Neural cell (in vitro differentiated cells): ENCODE results near the gene ZNF804B. TPM values are rescaled to one million over a fixed set of nuclear protein-coding genes. Genes with fewer than 3 reads are reported as not detected.

Source experiments
- H2AFZ ChIP-seq: fragments of 200-600, 300-800 bp; sonication (generic), shearing (Covaris generic); 2 replicates; pipeline ENCODE4 v1.6.0; 2014; ENCODE audit warnings: low read depth, mild to moderate bottlenecking, antibody characterized with exemption, low read length, moderate library complexity
- H3F3A ChIP-seq: fragments of 200-600 bp; shearing (Covaris generic); 2 replicates; pipeline ENCODE4 v1.6.1; 2016; ENCODE audit warnings: mild to moderate bottlenecking, moderate library complexity, mixed read lengths, antibody characterized with exemption, low read length; ENCODE audit not compliant: insufficient read depth, poor library complexity, severe bottlenecking
- H3K27ac ChIP-seq: fragments of 200-600, 300-800 bp; sonication (generic), shearing (Covaris generic); 2 replicates; pipeline ENCODE4 v1.5.1; 2014; ENCODE audit warnings: mild to moderate bottlenecking, low read length, moderate library complexity
- H3K27me3 ChIP-seq: fragments of 300-800, 200-600 bp; sonication (generic), shearing (Covaris generic); 2 replicates; pipeline ENCODE4 v1.6.0; 2014; ENCODE audit warnings: mild to moderate bottlenecking, low read depth, low read length, moderate library complexity; ENCODE audit not compliant: insufficient read depth
- H3K36me3 ChIP-seq: fragments of 300-800, 200-600 bp; sonication (generic), shearing (Covaris generic); 2 replicates; pipeline ENCODE4 v1.5.1; 2014; ENCODE audit warnings: mild to moderate bottlenecking, antibody characterized with exemption, low read length, moderate library complexity; ENCODE audit not compliant: insufficient read depth
- H3K4me2 ChIP-seq: fragments of 300-800, 200-600 bp; sonication (generic), shearing (Covaris generic); 2 replicates; pipeline ENCODE4 v1.6.0; 2014; ENCODE audit warnings: mild to moderate bottlenecking, low read length
- H3K4me3 ChIP-seq: fragments of 300-800, 200-600 bp; sonication (generic), shearing (Covaris generic); 2 replicates; pipeline ENCODE4 v1.5.1; 2014; ENCODE audit warnings: mild to moderate bottlenecking, low read length, moderate library complexity
- H3K79me2 ChIP-seq: fragments of 200-600 bp; shearing (Covaris generic); replicated peaks from 2 replicates; pipeline ENCODE4 v1.6.0; 2014; ENCODE audit warnings: mild to moderate bottlenecking, low read length, moderate library complexity; ENCODE audit not compliant: insufficient read depth
- H3K9ac ChIP-seq: fragments of 300-800, 200-600 bp; sonication (generic), shearing (Covaris generic); 2 replicates; pipeline ENCODE4 v1.6.1; 2016; ENCODE audit warnings: mild to moderate bottlenecking, low read length, mixed read lengths
- H3K9me2 ChIP-seq: fragments of 200-600 bp; shearing (Covaris generic); 2 replicates; pipeline ENCODE4 v1.6.1; 2016; ENCODE audit warnings: mild to moderate bottlenecking, low read length, mixed read lengths; ENCODE audit not compliant: insufficient read depth
- H3K9me3 ChIP-seq: fragments of 200-600, 300-800 bp; sonication (generic), shearing (Covaris generic); 2 replicates; pipeline ENCODE4 v1.6.1; 2016; ENCODE audit warnings: mild to moderate bottlenecking, mixed run types, low read length, moderate library complexity, mixed read lengths
- H4K20me1 ChIP-seq: fragments of 200-600 bp; shearing (Covaris generic); 2 replicates; pipeline ENCODE4 v1.6.1; 2016; ENCODE audit warnings: mild to moderate bottlenecking, mixed run types; ENCODE audit not compliant: insufficient read depth
- EP300 ChIP-seq: fragments of 450-650 bp; conservative IDR thresholded peaks from 2 replicates; pipeline ENCODE4 v1.6.1; 2014; ENCODE audit warnings: antibody characterized with exemption, mild to moderate bottlenecking, moderate library complexity; ENCODE audit not compliant: poor library complexity, severe bottlenecking
- EZH2 ChIP-seq: fragments of 200-600, 300-800 bp; shearing (Covaris generic), sonication (generic); IDR thresholded peaks from 2 replicates; pipeline ENCODE4 v1.6.1; 2014; ENCODE audit warnings: antibody characterized with exemption, low read length, borderline replicate concordance, mild to moderate bottlenecking; ENCODE audit not compliant: insufficient read depth, poor library complexity, severe bottlenecking
- MXI1 ChIP-seq: fragments of 450-650 bp; conservative IDR thresholded peaks from 2 replicates; pipeline ENCODE4 v1.6.1; 2014; ENCODE audit warnings: antibody characterized with exemption, mild to moderate bottlenecking; ENCODE audit not compliant: poor library complexity, severe bottlenecking
- POLR2AphosphoS5 ChIP-seq: IDR thresholded peaks from 2 replicates; pipeline ENCODE4 v1.6.1; 2012
- RAD21 ChIP-seq: fragments of 450-650 bp; conservative IDR thresholded peaks from 2 replicates; pipeline ENCODE4 v1.6.1; 2014; ENCODE audit warnings: antibody characterized with exemption, mild to moderate bottlenecking, moderate library complexity
- REST ChIP-seq: IDR thresholded peaks from 2 replicates; pipeline ENCODE4 v1.6.1; 2012; ENCODE audit warnings: borderline replicate concordance
- SMC3 ChIP-seq: fragments of 450-650 bp; conservative IDR thresholded peaks from 2 replicates; pipeline ENCODE4 v1.6.1; 2014; ENCODE audit warnings: antibody characterized with exemption, mild to moderate bottlenecking, moderate library complexity; ENCODE audit not compliant: poor library complexity
- TAF1 ChIP-seq: IDR thresholded peaks from 2 replicates; pipeline ENCODE4 v1.6.1; 2012; ENCODE audit warnings: low read depth
- polyA plus RNA-seq: library from polyadenylated mRNA; depleted of rRNA; stranded (reverse); fragments of >200 nt; gene quantifications from 2 replicates; pipeline ENCODE4 v1.2.3, GENCODE V29; 2014
- TF ChIP-seq, protein P1 (sequence below): fragments of 450-650 bp; IDR thresholded peaks from 2 replicates; pipeline ENCODE4 v1.5.1; 2014; ENCODE audit warnings: antibody characterized with exemption, mild to moderate bottlenecking, moderate library complexity; ENCODE audit not compliant: poor library complexity, severe bottlenecking

Gene ZNF804B
- polyA plus RNA-seq, 1 donor from 2014 or later = 0.37 TPM

GRCh38 chr7:89334797-89335196 is 575.3 kb downstream of the ZNF804B start:
- H3K27me3 ChIP-seq = no peaks in the 10 kb centered on the region
- no peaks in the 10 kb centered on the region for H3K36me3 ChIP-seq
- H2AFZ ChIP-seq = no peak overlapping the region
- no peak overlapping the region for H3K4me2 ChIP-seq
- no peaks in the 10 kb centered on the region for H4K20me1 ChIP-seq
- no peak for TF ChIP-seq EZH2
- no peak for TF ChIP-seq MXI1
- TF ChIP-seq, protein P1, sequence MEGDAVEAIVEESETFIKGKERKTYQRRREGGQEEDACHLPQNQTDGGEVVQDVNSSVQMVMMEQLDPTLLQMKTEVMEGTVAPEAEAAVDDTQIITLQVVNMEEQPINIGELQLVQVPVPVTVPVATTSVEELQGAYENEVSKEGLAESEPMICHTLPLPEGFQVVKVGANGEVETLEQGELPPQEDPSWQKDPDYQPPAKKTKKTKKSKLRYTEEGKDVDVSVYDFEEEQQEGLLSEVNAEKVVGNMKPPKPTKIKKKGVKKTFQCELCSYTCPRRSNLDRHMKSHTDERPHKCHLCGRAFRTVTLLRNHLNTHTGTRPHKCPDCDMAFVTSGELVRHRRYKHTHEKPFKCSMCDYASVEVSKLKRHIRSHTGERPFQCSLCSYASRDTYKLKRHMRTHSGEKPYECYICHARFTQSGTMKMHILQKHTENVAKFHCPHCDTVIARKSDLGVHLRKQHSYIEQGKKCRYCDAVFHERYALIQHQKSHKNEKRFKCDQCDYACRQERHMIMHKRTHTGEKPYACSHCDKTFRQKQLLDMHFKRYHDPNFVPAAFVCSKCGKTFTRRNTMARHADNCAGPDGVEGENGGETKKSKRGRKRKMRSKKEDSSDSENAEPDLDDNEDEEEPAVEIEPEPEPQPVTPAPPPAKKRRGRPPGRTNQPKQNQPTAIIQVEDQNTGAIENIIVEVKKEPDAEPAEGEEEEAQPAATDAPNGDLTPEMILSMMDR = no peak
- no peak for TF ChIP-seq RAD21
- TF ChIP-seq EP300 = no peak
- no peak for TF ChIP-seq REST
- no peak for TF ChIP-seq POLR2AphosphoS5
- TF ChIP-seq SMC3 = no peak
- no peak for TF ChIP-seq TAF1
- no peaks in the 10 kb centered on the region for H3F3A ChIP-seq
- H3K9me3 ChIP-seq = no peaks in the 10 kb centered on the region
- no peaks in the 10 kb centered on the region for H3K79me2 ChIP-seq
- H3K4me3 ChIP-seq = no peak overlapping the region
- H3K9me2 ChIP-seq = no peaks in the 10 kb centered on the region
- no peak overlapping the region for H3K9ac ChIP-seq
- H3K27ac ChIP-seq = no peak overlapping the region

DNA sequence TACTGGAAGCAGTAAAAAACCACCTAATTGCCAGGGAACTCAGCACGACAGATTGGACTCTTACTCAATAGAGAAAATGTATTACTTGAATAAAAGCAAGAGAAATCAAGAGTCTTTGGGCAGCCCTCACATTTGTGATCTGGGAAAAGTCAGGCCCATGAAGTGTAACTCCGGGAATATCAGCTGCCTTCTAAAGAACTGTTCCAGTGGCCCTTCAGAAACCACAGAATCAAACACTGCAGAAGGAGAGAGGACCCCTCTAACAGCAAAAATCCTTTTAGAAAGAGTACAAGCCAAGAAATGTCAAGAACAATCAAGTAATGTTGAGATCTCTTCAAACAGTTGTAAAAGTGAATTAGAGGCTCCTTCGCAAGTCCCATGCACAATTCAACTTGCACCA is 576.0 kb downstream of the ZNF804B start:
- Histone ChIP-seq H3K79me2 (no peaks in the 10 kb centered on the region), H3F3A (no peaks in the 10 kb centered on the region), H3K36me3 (no peaks in the 10 kb centered on the region), H2AFZ (no peak overlapping the region), H4K20me1 (no peaks in the 10 kb centered on the region), H3K9me2 (no peaks in the 10 kb centered on the region), H3K4me2 (no peak overlapping the region), H3K9me3 (no peaks in the 10 kb centered on the region), H3K27me3 (no peaks in the 10 kb centered on the region), H3K9ac (no peak overlapping the region), H3K4me3 (no peak overlapping the region), H3K27ac (no peak overlapping the region)
- no peak for TF ChIP-seq EZH2
- no peak for TF ChIP-seq REST
- no peak for TF ChIP-seq RAD21
- no peak for TF ChIP-seq TAF1
- TF ChIP-seq EP300 = no peak
- TF ChIP-seq MXI1 = no peak
- TF ChIP-seq SMC3 = no peak
